ENCODE results near the gene MDH1B. TPM values are rescaled to one million over a fixed set of nuclear protein-coding genes. Genes with fewer than 3 reads are reported as not detected.
"Not testable (repeated sequence)": the region's sequence is repeated elsewhere in the genome, so short reads cannot be mapped to it uniquely, and the experiment has no call there.

The MDH1B gene
- 1.2 and 1.3 TPM in 2 replicates for total RNA-seq
- long read RNA-seq, partial matches to known transcripts, result 3 of 9 reads
- long read RNA-seq, other reads (novel, unspliced or antisense), result 3 of 9 reads

DNA sequence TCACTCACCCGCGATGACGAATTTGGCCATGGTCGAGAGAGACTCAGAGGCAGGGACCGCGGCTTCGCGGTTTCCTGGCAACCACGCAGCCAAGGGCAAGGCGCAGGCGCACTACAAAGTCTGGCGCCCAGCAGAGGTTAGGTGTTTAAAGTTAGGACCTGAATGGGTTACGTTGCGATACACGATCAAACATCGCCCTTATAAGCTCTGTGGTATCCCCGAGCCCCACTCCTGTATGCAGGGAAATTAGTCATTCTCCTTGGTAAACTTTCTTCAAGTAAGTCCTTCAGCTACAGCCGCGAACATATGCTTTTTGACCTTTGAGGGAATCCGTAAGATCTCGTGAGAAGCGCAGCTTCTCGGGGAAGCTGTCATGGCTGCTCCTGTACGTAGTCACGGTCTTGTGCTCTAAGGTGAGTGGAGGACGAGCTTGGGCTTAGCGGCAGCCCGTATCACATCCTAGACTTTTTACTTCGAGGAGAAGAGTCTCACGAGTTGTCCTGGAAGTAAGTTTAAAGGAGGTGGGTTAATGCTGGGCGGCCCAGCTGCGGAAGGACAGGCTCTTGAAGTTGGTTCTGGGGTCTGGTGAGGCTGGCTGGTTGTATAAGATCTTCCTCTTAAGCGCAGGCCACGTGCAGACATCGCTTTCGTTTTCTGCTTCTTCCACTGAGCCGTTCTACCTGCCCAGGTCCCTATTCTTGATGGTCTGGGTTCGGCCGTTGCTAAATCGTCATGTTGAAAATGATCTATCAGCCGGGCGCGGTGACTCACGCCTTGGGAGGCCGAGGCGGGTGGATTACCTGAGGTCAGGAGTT is at the start of gene MDH1B, which contains the start of gene FASTKD2:
Gene MDH1B, minus strand, starts transcription at position 87 of the 815 bp plus-strand sequence. Its CDS starts 57 bp downstream, at position 30.
Gene FASTKD2, plus strand, starts transcription at position 365 of the 815 bp plus-strand sequence. CDS start 1,088 bp downstream, outside the sequence.
- TF ChIP-seq, protein P1, sequence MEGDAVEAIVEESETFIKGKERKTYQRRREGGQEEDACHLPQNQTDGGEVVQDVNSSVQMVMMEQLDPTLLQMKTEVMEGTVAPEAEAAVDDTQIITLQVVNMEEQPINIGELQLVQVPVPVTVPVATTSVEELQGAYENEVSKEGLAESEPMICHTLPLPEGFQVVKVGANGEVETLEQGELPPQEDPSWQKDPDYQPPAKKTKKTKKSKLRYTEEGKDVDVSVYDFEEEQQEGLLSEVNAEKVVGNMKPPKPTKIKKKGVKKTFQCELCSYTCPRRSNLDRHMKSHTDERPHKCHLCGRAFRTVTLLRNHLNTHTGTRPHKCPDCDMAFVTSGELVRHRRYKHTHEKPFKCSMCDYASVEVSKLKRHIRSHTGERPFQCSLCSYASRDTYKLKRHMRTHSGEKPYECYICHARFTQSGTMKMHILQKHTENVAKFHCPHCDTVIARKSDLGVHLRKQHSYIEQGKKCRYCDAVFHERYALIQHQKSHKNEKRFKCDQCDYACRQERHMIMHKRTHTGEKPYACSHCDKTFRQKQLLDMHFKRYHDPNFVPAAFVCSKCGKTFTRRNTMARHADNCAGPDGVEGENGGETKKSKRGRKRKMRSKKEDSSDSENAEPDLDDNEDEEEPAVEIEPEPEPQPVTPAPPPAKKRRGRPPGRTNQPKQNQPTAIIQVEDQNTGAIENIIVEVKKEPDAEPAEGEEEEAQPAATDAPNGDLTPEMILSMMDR (IDR thresholded peaks at IDR 0.05), result no peak
- DNase-seq (ENCODE audit: extremely low spot score, unreplicated experiment), result peak; percentile 94
- Mint-ChIP-seq H3K4me3 (ENCODE audit: unreplicated experiment) (peak within 1 kb of the TSS; percentile 87), H3K27me3 (ENCODE audit: unreplicated experiment) (peaks cover under 1% of the 10 kb centered on the region), H3K4me1 (ENCODE audit: unreplicated experiment) (peaks cover 21% of the 10 kb centered on the region), H3K36me3 (ENCODE audit: unreplicated experiment) (peaks cover 9% of the 10 kb centered on the region), H3K27ac (ENCODE audit: unreplicated experiment) (peak within 1 kb of the TSS; percentile 94), H3K9me3 (ENCODE audit: unreplicated experiment) (no peaks in the 10 kb centered on the region)

DNA sequence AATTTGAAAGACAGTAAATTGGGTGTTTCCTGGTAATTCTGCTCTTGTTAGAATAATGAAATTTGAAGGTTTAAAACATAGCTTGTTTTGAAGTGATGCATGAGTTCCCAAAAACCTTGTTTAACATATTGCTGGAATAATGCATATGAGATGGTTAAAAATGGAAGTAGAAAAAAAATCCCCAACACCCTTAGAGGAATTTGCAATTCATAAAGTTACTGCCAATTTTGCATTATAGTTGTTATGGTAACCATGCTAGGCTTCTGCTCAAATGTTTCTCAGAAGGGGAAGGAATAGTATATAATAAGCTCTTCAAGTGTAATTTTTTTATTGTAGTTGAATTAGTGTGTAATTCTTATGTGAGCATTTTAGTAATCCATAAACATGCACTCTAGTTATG is 49.4 kb upstream of the MDH1B start:
- DNase-seq (ENCODE audit: extremely low spot score, unreplicated experiment), result no peak
- Mint-ChIP-seq H3K27ac (ENCODE audit: unreplicated experiment) (no peak overlapping the region), H3K36me3 (ENCODE audit: unreplicated experiment) (no peaks in the 10 kb centered on the region), H3K9me3 (ENCODE audit: unreplicated experiment) (peaks cover 10% of the 10 kb centered on the region), H3K4me3 (ENCODE audit: unreplicated experiment) (no peak overlapping the region), H3K4me1 (ENCODE audit: unreplicated experiment) (no peaks in the 10 kb centered on the region), H3K27me3 (ENCODE audit: unreplicated experiment) (no peaks in the 10 kb centered on the region)
- TF ChIP-seq, protein P1 (IDR thresholded peaks at IDR 0.05), result no peak

DNA sequence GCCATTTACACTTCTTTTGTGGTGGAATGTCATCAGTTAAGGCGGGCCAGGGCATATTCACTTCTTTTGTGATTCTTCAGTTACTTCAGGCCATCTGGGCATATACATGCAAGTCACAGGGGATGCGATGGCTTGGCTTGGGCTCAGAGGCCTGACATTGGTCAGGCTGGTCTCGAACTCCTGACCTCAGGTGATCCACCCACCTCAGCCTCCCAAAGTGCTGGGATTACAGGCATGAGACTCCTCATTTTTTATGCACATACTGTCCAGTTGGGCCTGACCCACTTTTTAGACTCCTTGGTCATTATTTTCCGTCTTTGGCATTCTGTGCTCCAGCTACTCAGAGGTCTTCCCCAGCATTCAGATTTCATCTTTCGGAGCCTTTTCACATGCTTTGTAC is 47.3 kb upstream of the MDH1B start:
- H3K27me3 Mint-ChIP-seq (ENCODE audit: unreplicated experiment); H3K4me1 Mint-ChIP-seq (ENCODE audit: unreplicated experiment); H3K27ac Mint-ChIP-seq (ENCODE audit: unreplicated experiment); H3K36me3 Mint-ChIP-seq (ENCODE audit: unreplicated experiment); DNase-seq (ENCODE audit: extremely low spot score, unreplicated experiment); H3K4me3 Mint-ChIP-seq (ENCODE audit: unreplicated experiment): not testable (repeated sequence)
- H3K9me3 Mint-ChIP-seq (ENCODE audit: unreplicated experiment), result peaks cover 10% of the 10 kb centered on the region

DNA sequence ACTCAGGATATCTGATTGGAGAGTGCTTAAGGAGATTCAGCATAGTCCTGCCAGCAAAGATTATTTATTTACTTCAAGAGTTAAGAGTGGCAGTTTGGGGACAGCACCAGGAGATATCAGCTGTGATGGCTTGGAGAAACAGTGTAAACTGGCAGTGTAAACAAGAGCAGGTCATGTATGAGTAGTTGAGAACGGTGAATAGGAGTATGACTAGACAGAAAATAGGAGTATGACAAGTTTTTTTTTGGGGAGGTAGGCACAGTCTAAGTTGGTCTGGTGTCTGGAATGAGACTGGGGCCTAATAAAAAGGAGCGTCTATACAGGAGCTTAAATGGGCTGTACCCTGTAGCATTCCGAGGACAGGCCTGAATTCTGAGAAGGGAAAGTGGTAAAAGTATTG is 42.5 kb upstream of the MDH1B start:
- H3K4me3 Mint-ChIP-seq (ENCODE audit: unreplicated experiment); H3K36me3 Mint-ChIP-seq (ENCODE audit: unreplicated experiment); H3K9me3 Mint-ChIP-seq (ENCODE audit: unreplicated experiment); H3K27me3 Mint-ChIP-seq (ENCODE audit: unreplicated experiment); H3K27ac Mint-ChIP-seq (ENCODE audit: unreplicated experiment); DNase-seq (ENCODE audit: extremely low spot score, unreplicated experiment); H3K4me1 Mint-ChIP-seq (ENCODE audit: unreplicated experiment): not testable (repeated sequence)

DNA sequence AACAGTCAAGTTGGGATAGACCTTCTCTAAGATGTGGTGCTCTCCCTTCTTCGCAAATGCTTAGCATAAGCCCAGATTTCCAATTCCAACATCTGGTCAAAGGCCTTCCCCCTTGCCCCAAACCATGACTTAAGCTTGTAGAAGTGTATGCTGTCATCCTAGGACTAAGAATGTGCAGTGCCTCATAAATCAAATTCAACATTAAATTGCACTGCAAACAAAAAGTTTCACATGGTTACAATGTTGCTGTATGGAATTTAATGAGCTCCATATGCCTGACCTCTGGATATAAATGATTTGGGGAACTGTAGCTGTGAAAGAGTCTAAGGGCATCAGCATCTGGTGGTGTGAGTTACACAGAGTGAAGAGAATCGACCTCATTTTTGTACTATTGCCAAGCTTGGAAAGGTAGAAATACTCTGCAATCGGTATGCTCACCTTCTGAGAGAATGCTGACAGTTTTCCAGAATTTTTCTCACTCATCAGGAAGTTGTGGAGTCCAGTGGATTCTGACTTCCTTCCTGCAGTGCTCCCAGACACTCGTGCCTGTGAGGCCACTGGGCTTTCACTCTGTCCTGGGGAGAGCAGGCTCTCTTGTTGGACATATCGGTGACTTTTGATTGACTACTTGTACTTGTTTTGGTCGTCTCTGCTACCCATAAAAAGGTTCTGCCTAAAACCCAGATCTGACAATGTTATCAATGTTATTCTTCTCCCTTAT is 40.9 kb upstream of the MDH1B start:
- peaks cover 6% of the 10 kb centered on the region for H3K4me1 Mint-ChIP-seq (ENCODE audit: unreplicated experiment)
- H3K4me3 Mint-ChIP-seq (ENCODE audit: unreplicated experiment), result no peak overlapping the region
- no peaks in the 10 kb centered on the region for H3K9me3 Mint-ChIP-seq (ENCODE audit: unreplicated experiment)
- H3K27me3 Mint-ChIP-seq (ENCODE audit: unreplicated experiment), result no peaks in the 10 kb centered on the region
- no peak overlapping the region for H3K27ac Mint-ChIP-seq (ENCODE audit: unreplicated experiment)
- TF ChIP-seq, protein P1 (IDR thresholded peaks at IDR 0.05), result no peak
- no peak for DNase-seq (ENCODE audit: extremely low spot score, unreplicated experiment)
- H3K36me3 Mint-ChIP-seq (ENCODE audit: unreplicated experiment), result no peaks in the 10 kb centered on the region

DNA sequence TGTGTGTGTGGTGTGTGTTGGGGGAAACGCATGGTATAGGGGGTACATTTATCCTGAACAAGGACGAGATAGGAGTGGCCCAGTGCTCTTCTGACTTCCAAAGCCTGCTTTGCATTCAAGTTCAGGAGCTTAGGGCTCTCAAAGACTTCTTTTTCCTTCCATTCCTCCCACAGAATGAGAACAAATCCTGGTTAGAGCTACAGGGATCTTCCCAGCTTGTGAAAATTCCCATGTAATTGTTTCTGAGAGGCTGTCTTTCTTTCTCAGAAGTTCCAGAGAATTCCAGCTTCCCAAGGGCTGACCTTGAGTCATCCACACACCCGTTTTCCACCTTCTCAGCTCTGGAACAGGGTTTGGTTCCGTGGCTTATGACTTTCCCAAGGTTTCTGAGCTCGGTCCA is 39.2 kb upstream of the MDH1B start:
- no peak for DNase-seq (ENCODE audit: extremely low spot score, unreplicated experiment)
- Mint-ChIP-seq H3K27me3 (ENCODE audit: unreplicated experiment) (no peaks in the 10 kb centered on the region), H3K36me3 (ENCODE audit: unreplicated experiment) (no peaks in the 10 kb centered on the region), H3K27ac (ENCODE audit: unreplicated experiment) (no peak overlapping the region), H3K4me1 (ENCODE audit: unreplicated experiment) (peaks cover 13% of the 10 kb centered on the region), H3K4me3 (ENCODE audit: unreplicated experiment) (no peak overlapping the region), H3K9me3 (ENCODE audit: unreplicated experiment) (no peaks in the 10 kb centered on the region)
- TF ChIP-seq, protein P1 (IDR thresholded peaks at IDR 0.05), result no peak

All from osteocyte (in vitro differentiated cells).